OCI-LY3 (cell line): ENCODE data around the gene DEFB114.

Experiments
- CTCF ChIP-seq: fragments of 200-600, 300-600 bp; sonication (generic); IDR thresholded peaks from 2 replicates; pipeline ENCODE4 v1.5.1; 2014; ENCODE audit warnings: antibody characterized with exemption, low read length, low read depth
- EZH2phosphoT487 ChIP-seq: fragments of 200-600 bp; shearing (Covaris generic); IDR thresholded peaks from 2 replicates; pipeline ENCODE4 v1.6.1; 2018; ENCODE audit warnings: antibody characterized with exemption, mixed run types, low read depth

DNA sequence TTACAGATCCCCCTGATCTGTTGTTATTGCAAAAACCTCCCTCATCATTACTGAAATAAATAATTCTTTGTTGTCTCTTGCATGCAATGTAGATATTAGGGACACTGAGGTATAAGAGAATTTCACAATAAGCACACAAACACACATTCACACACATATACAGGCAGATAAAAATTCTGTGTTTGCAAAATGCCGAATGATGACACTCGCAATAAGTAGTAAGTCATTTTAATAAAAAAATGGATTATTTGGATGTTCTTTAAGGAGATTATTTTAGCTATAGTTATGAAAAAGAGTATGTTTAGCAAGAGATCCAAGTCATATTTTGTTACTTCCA is 13.6 kb downstream of the DEFB114 start:
- TF ChIP-seq CTCF (no peak), EZH2phosphoT487 (no peak)
